Smooth muscle cell (in vitro differentiated cells): Measurements from ENCODE around the gene FASTK. TPM values are rescaled to one million over a fixed set of nuclear protein-coding genes. Genes with fewer than 3 reads are reported as not detected.

Experiments
- DNase-seq: peaks from one replicate; lab custom pipeline; 2025; ENCODE audit not compliant: unreplicated experiment; lab: John Stamatoyannopoulos, UW
- H2AFZ ChIP-seq: fragments of 200-600 bp; sonication (generic); 2 replicates; pipeline ENCODE4 v1.6.0; 2016; ENCODE audit warnings: antibody characterized with exemption, low read depth, mild to moderate bottlenecking
- H3F3A ChIP-seq: fragments of 200-600 bp; sonication (generic); 2 replicates; pipeline ENCODE4 v1.6.0; 2017; ENCODE audit warnings: antibody characterized with exemption, low read depth
- H3K27ac ChIP-seq: fragments of 200-600 bp; sonication (generic); 2 replicates; pipeline ENCODE4 v1.5.1; 2016; ENCODE audit warnings: low read depth, mild to moderate bottlenecking
- H3K27me3 ChIP-seq: fragments of 200-600 bp; sonication (generic); 2 replicates; pipeline ENCODE4 v1.6.1; 2016; ENCODE audit warnings: low read depth, mild to moderate bottlenecking
- H3K36me3 ChIP-seq: fragments of 200-600 bp; sonication (generic); 2 replicates; pipeline ENCODE4 v1.5.1; 2016; ENCODE audit warnings: low read depth
- H3K4me1 ChIP-seq: fragments of 200-600 bp; sonication (generic); 2 replicates; pipeline ENCODE4 v1.5.1; 2016; ENCODE audit warnings: low read depth
- H3K4me2 ChIP-seq: fragments of 200-600 bp; sonication (generic); 2 replicates; pipeline ENCODE4 v1.6.0; 2016; ENCODE audit warnings: mild to moderate bottlenecking
- H3K4me3 ChIP-seq: fragments of 200-600 bp; sonication (generic); 2 replicates; pipeline ENCODE4 v1.5.1; 2016; ENCODE audit warnings: mild to moderate bottlenecking
- H3K79me2 ChIP-seq: fragments of 200-600 bp; sonication (generic); 2 replicates; pipeline ENCODE4 v1.6.0; 2016; ENCODE audit warnings: low read depth, mild to moderate bottlenecking
- H3K9ac ChIP-seq: fragments of 200-600 bp; sonication (generic); 2 replicates; pipeline ENCODE4 v1.6.0; 2016; ENCODE audit warnings: low read depth
- H3K9me3 ChIP-seq: fragments of 200-600 bp; sonication (generic); replicated peaks from 2 replicates; pipeline ENCODE4 v1.5.1; 2016; ENCODE audit warnings: low read depth
- H4K20me1 ChIP-seq: fragments of 200-600 bp; sonication (generic); 2 replicates; pipeline ENCODE4 v1.6.0; 2016; ENCODE audit warnings: low read depth
- CTCF ChIP-seq: fragments of 200-600 bp; sonication (generic); IDR thresholded peaks from 2 replicates; pipeline ENCODE4 v1.5.1; 2017; ENCODE audit warnings: borderline replicate concordance, mild to moderate bottlenecking, antibody characterized with exemption; ENCODE audit not compliant: insufficient read depth, poor library complexity, severe bottlenecking
- WGBS: methylation state at CpG from one replicate; pipeline ENCODE4 v1.1.7; 2016; ENCODE audit warnings: low lambda C conversion rate; 5-methylcytosine and 5-hydroxymethylcytosine counted together
- polyA plus RNA-seq: library from polyadenylated mRNA; unstranded; fragments of >200 nt; fragmentation: Nextera tagmentation; extraction: Ambion mirVana; gene quantifications from 2 replicates; pipeline ENCODE4 v1.2.1, GENCODE V29; 2016
- total RNA-seq: library from RNA; depleted of rRNA; stranded (reverse); fragments of >200 nt; gene quantifications from 2 replicates; pipeline ENCODE4 v1.2.3, GENCODE V29; 2014

Gene FASTK
- total and polyA plus RNA-seq, 2 experiments from 2014 or later: 100 to 177 TPM

DNA sequence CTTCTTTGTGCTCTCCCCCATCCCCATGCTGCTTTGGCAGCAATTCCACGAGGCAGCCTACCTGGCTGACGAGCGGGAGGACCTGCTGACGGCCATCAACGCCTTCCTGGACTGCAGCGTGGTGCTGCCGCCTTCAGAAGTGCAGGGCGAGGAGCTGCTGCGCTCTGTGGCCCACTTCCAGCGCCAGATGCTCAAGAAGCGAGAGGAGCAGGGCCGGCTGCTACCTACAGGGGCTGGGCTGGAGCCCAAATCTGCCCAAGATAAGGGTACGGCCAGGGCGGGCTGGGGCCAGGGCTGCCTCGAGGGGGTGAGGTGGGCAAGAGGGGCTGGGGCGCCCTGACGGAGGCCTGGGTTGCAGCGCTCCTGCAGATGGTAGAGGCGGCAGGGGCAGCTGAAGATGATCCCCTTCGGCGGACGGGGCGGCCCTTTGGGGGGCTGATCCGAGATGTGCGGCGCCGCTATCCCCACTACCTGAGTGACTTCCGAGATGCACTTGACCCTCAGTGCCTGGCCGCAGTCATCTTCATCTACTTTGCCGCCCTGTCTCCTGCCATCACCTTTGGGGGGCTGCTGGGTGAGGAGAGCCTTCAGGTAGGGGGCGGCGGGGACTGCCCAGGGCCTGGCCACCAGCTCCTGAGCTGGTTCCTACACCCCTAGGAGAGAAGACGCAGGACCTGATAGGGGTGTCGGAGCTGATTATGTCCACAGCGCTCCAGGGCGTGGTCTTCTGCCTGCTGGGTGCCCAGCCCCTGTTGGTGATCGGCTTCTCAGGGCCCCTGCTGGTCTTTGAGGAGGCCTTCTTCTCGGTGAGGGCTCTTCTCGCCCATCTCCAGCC is 9.4 kb downstream of the FASTK start:
- 99% methylated on average over 38 of the region's 39 CpGs for WGBS
- no peaks in the 10 kb centered on the region for H3K36me3 ChIP-seq
- no peak for TF ChIP-seq CTCF

DNA sequence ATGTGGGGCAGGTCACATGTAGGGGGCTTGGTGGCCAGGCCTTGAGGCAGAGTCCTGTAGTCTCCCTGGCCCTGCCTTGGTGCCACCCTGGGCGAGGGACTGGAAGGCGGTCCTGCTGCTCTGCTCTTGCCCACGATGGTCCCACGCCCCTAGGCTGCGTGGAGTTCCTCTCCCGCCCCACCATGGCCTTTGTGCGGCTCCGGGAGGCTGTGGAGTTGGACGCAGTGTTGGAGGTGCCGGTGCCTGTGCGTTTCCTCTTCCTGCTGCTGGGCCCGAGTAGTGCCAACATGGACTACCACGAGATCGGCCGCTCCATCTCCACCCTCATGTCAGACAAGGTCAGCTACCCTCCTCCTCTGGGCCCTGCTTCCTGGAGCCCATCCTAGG is 10.0 kb downstream of the FASTK start:
- H3K9me3 ChIP-seq: no peaks in the 10 kb centered on the region
- H3F3A ChIP-seq: no peaks in the 10 kb centered on the region
- H3K36me3 ChIP-seq: no peaks in the 10 kb centered on the region
- H3K27ac ChIP-seq: no peak overlapping the region
- H3K27me3 ChIP-seq: no peaks in the 10 kb centered on the region
- no peaks in the 10 kb centered on the region for H3K79me2 ChIP-seq
- 97% methylated on average over 15 of the region's 15 CpGs for WGBS
- no peak for DNase-seq
- no peak overlapping the region for H3K4me2 ChIP-seq
- peaks cover 42% of the 10 kb centered on the region for H4K20me1 ChIP-seq
- no peak overlapping the region for H2AFZ ChIP-seq
- TF ChIP-seq CTCF: no peak
- H3K4me1 ChIP-seq: no peaks in the 10 kb centered on the region
- H3K4me3 ChIP-seq: no peak overlapping the region
- H3K9ac ChIP-seq: no peak overlapping the region

More for the DNA sequence above, 9.4 kb downstream of the FASTK start:
- Histone ChIP-seq H2AFZ (no peak overlapping the region), H3F3A (no peaks in the 10 kb centered on the region), H4K20me1 (peaks cover 41% of the 10 kb centered on the region), H3K27ac (no peak overlapping the region), H3K9ac (no peak overlapping the region), H3K9me3 (no peaks in the 10 kb centered on the region), H3K79me2 (no peaks in the 10 kb centered on the region), H3K4me1 (no peaks in the 10 kb centered on the region), H3K4me3 (no peak overlapping the region), H3K4me2 (no peak overlapping the region), H3K27me3 (no peaks in the 10 kb centered on the region)
- no peak for DNase-seq

- DNase-seq: no peak
- Histone ChIP-seq H3F3A (no peaks in the 10 kb centered on the region), H2AFZ (no peak overlapping the region), H3K36me3 (no peaks in the 10 kb centered on the region), H3K4me1 (no peaks in the 10 kb centered on the region), H3K4me2 (no peak overlapping the region), H4K20me1 (peaks cover 46% of the 10 kb centered on the region), H3K9me3 (no peaks in the 10 kb centered on the region), H3K4me3 (no peak overlapping the region), H3K9ac (no peak overlapping the region), H3K27ac (no peak overlapping the region), H3K79me2 (no peaks in the 10 kb centered on the region), H3K27me3 (no peaks in the 10 kb centered on the region)
- TF ChIP-seq CTCF: no peak
- 96% methylated on average over 17 of the region's 17 CpGs for WGBS
Measured at GRCh38 chr7:151069841-151070573, 10.6 kb downstream of the FASTK start.
